Testis (tissue), 2 donors: ENCODE data around the gene ATL3.
A peak's percentile ranks its signal among the peaks of the same experiment; 100 is the strongest.

Experiments used
- CTCF ChIP-seq, 3 experiments: fragments of 450-650 bp in 2 of 3; fragments of 200-600 bp in 1 of 3; sonication (generic) in 1 of 3; IDR thresholded peaks; one replicate each; pipeline ENCODE4 v1.5.1; 2016 to 2019; ENCODE audit warnings: antibody characterized with exemption in 3 of 3, mild to moderate bottlenecking in 2 of 3, moderate library complexity in 1 of 3
- POLR2A ChIP-seq: fragments of 450-650 bp; IDR thresholded peaks from one replicate; pipeline ENCODE4 v1.6.1; 2017; ENCODE audit warnings: antibody characterized with exemption, mild to moderate bottlenecking, moderate library complexity

GRCh38 chr11:63681321-63682065 is 10.3 kb upstream of the ATL3 start, which contains the start of gene RTN3:
- TF ChIP-seq CTCF (IDR thresholded peaks at IDR 0.05) (peak in 2 of 3 experiments; percentile 17 to 48), POLR2A (peak; percentile 79)
